H1 (cell line): Measurements from ENCODE around the gene IPO13. TPM values are rescaled to one million over a fixed set of nuclear protein-coding genes. Genes with fewer than 3 reads are reported as not detected.

Experiments used
- ATF2 ChIP-seq: IDR thresholded peaks from 2 replicates; pipeline ENCODE4 v1.6.1; 2012; ENCODE audit warnings: low read length, inconsistent platforms
- CHD2 ChIP-seq: IDR thresholded peaks from 2 replicates; pipeline ENCODE4 v1.6.1; 2012; ENCODE audit warnings: low read length, improper control_type of control experiment
- CTCF ChIP-seq, 3 experiments: IDR thresholded peaks; 1 replicate in 2 of 3; 2 replicates in 1 of 3; pipeline versions ENCODE4 v1.5.1 to v1.6.1; 2011; ENCODE audit warnings: low read length in 3 of 3, mild to moderate bottlenecking in 3 of 3, inconsistent platforms in 2 of 3, low read depth in 1 of 3, moderate library complexity in 1 of 3; ENCODE audit not compliant: insufficient read depth in 1 of 3; ENCODE audit errors: control extremely low read depth in 1 of 3
- GABPA ChIP-seq: IDR thresholded peaks from 2 replicates; pipeline ENCODE4 v1.6.1; 2011; ENCODE audit warnings: mild to moderate bottlenecking, low read length, moderate library complexity, borderline replicate concordance; ENCODE audit not compliant: insufficient read depth
- KDM5A ChIP-seq: fragments of 200-600 bp; IDR thresholded peaks from 2 replicates; pipeline ENCODE4 v1.7.1; 2012; ENCODE audit warnings: mild to moderate bottlenecking, low read length, inconsistent platforms, mixed read lengths
- POLR2AphosphoS5 ChIP-seq: IDR thresholded peaks from 2 replicates; pipeline ENCODE4 v1.6.1; 2011; ENCODE audit warnings: low read depth, low read length
- SAP30 ChIP-seq: fragments of 300-600 bp; sonication (generic); IDR thresholded peaks from 2 replicates; pipeline ENCODE4 v1.7.1; 2012; ENCODE audit warnings: low read length, moderate library complexity, mild to moderate bottlenecking, inconsistent platforms; ENCODE audit not compliant: insufficient read depth, insufficient replicate concordance
- SP1 ChIP-seq: IDR thresholded peaks from 2 replicates; pipeline ENCODE4 v1.6.1; 2011; ENCODE audit warnings: low read depth, low read length
- SP4 ChIP-seq: IDR thresholded peaks from 2 replicates; pipeline ENCODE4 v1.6.1; 2012; ENCODE audit warnings: low read length, inconsistent platforms
- SRF ChIP-seq: IDR thresholded peaks from 2 replicates; pipeline ENCODE4 v1.6.1; 2011; ENCODE audit warnings: mild to moderate bottlenecking, low read depth, low read length, moderate library complexity
- TAF1 ChIP-seq: IDR thresholded peaks from 2 replicates; pipeline ENCODE4 v1.6.1; 2011; ENCODE audit warnings: mild to moderate bottlenecking, low read depth, low read length
- TCF12 ChIP-seq: IDR thresholded peaks from 2 replicates; pipeline ENCODE4 v1.6.1; 2011; ENCODE audit warnings: low read depth, mild to moderate bottlenecking, low read length
- USF2 ChIP-seq: IDR thresholded peaks from 2 replicates; pipeline ENCODE4 v1.6.1; 2011; ENCODE audit warnings: low read length, improper control_type of control experiment
- polyA plus RNA-seq, 7 experiments: library from polyadenylated mRNA; depleted of rRNA in 3 of 7; stranded (reverse) in 5 of 7; unstranded in 2 of 7; fragments of >200 nt in 5 of 7; fragments of 200-250 nt in 2 of 7; gene quantifications; 1 replicate in 5 of 7; 2 replicates in 1 of 7; 4 replicates in 1 of 7; pipeline versions ENCODE4 v1.2.1 to v1.2.3, GENCODE V29; 2011 to 2013; ENCODE audit warnings: missing spikeins in 2 of 7, mixed read lengths in 2 of 7
- total RNA-seq: library from RNA; stranded (reverse); fragmentation: NEBNext Ultra II Directional; extraction: Animal tissue kit (Norgen Biotek cat#: 25700); gene quantifications from 2 replicates; pipeline ENCODE4 v1.2.1, GENCODE V29; 2021

Gene IPO13
- total and polyA plus RNA-seq, 2 of the 8 experiments (the other 6 are each of a cell fraction or from before 2014, with no cell fraction given): 23.0 to 27.0 TPM

GRCh38 chr1:43946236-43947060, at the start of gene IPO13 (continued):
- TF ChIP-seq ATF2 (no peak), SRF (no peak), CTCF (IDR thresholded peaks at IDR 0.05; ENCODE audit: control extremely low read depth in 1 of 3, insufficient read depth in 1 of 3, low read depth in 1 of 3, low read length in 3 of 3) (peak; percentile 75 to 85 (median 82)), GABPA (0 out of 2 replicates have a peak, but pooled peaks have one; percentile 1), SP4 (peak; percentile 100), KDM5A (no peak), TAF1 (peak; percentile 86), TCF12 (no peak), CHD2 (no peak), SP1 (peak; percentile 9; the same call in 1 of the 2 replicates), POLR2AphosphoS5 (peak; percentile 38; the same call in 1 of the 2 replicates), USF2 (peak; percentile 87), SAP30 (peak; percentile 36)
